Measurements from ENCODE around the gene C16orf92. TPM values are rescaled to one million over a fixed set of nuclear protein-coding genes. Genes with fewer than 3 reads are reported as not detected.

C16orf92 gene
- total and polyA plus RNA-seq, 2 of the 13 experiments (the other 11 are each of a cell fraction or from before 2014, with no cell fraction given): not detected

DNA sequence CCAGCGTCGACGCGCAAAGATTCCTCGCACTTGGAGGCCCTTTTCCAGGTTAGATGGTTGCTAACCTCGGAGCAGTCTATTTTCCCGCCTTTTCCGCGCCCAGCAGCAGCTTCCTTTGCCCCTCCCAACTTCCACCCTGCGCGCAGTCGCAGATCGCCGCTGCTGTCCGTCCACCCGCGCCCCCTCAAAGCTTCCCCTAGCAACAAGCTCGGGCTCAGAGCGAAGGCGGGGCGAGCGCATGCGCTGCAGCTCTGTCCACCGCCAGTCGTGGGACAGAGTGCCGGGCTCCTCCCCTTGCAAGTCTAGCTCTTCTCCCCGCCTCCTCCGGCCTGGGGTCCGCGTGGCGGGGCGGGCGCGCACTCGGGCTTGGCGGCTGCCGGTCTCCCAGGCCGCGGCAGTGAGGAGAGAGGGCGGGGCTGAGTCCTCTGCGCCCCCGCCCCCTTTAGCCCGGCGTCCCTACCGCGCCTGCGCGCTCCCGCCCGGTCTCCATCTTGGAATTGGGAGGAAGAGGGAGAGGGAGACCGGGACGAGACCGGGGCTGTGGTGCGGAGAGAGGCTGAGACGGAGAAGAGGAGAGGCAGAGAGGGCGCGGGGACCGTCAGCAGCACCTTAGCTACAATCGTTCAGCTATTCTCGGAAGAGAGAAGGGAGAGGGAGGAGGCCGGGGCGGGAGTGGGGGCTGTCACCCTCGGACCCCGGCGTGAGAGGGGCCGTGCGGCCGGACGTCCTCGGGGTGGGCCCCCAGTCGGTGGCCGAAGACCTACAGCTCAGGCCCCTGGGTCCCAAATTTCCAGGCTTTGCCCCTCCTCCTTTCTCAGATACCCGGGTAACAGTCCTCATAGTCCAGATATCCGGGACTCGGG is 49.4 kb upstream of the C16orf92 start, which contains the start of gene TAOK2 (continued):
- TF ChIP-seq, protein P1, sequence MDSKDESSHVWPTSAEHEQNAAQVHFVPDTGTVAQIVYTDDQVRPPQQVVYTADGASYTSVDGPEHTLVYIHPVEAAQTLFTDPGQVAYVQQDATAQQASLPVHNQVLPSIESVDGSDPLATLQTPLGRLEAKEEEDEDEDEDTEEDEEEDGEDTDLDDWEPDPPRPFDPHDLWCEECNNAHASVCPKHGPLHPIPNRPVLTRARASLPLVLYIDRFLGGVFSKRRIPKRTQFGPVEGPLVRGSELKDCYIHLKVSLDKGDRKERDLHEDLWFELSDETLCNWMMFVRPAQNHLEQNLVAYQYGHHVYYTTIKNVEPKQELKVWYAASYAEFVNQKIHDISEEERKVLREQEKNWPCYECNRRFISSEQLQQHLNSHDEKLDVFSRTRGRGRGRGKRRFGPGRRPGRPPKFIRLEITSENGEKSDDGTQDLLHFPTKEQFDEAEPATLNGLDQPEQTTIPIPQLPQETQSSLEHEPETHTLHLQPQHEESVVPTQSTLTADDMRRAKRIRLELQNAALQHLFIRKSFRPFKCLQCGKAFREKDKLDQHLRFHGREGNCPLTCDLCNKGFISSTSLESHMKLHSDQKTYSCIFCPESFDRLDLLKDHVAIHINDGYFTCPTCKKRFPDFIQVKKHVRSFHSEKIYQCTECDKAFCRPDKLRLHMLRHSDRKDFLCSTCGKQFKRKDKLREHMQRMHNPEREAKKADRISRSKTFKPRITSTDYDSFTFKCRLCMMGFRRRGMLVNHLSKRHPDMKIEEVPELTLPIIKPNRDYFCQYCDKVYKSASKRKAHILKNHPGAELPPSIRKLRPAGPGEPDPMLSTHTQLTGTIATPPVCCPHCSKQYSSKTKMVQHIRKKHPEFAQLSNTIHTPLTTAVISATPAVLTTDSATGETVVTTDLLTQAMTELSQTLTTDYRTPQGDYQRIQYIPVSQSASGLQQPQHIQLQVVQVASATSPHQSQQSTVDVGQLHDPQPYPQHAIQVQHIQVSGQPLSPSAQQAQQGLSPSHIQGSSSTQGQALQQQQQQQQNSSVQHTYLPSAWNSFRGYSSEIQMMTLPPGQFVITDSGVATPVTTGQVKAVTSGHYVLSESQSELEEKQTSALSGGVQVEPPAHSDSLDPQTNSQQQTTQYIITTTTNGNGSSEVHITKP (CRISPR knock-in tag; IDR thresholded peaks at IDR 0.05; ENCODE audit: low read depth): peak; percentile 71
- TF ChIP-seq CREM (IDR thresholded peaks at IDR 0.05) (no peak), CREM (CRISPR knock-in tag; IDR thresholded peaks at IDR 0.05) (no peak), PAF1 (CRISPR knock-in tag; IDR thresholded peaks at IDR 0.05) (no peak), ZBTB20 (CRISPR knock-in tag; IDR thresholded peaks at IDR 0.05; ENCODE audit: borderline replicate concordance, low read depth) (peak; percentile 73), ZNF550 (CRISPR knock-in tag; IDR thresholded peaks at IDR 0.05; ENCODE audit: borderline replicate concordance) (no peak; the same call in 1 of the 2 replicates), RBAK (CRISPR knock-in tag; IDR thresholded peaks at IDR 0.05) (no peak), SP1 (IDR thresholded peaks at IDR 0.05) (no peak), SP1 (CRISPR knock-in tag; IDR thresholded peaks at IDR 0.05) (peak; percentile 81), ZNF274 (CRISPR knock-in tag; IDR thresholded peaks at IDR 0.05) (peak; percentile 75; the same call in 1 of the 2 replicates), ZNF124 (CRISPR knock-in tag; IDR thresholded peaks at IDR 0.05) (peak; percentile 73), JDP2 (CRISPR knock-in tag; IDR thresholded peaks at IDR 0.05; ENCODE audit: borderline replicate concordance) (peak; percentile 36; the same call in 1 of the 2 replicates), RELA (CRISPR knock-in tag; IDR thresholded peaks at IDR 0.05) (no peak; the same call in 1 of the 2 replicates), ZMYM4 (CRISPR knock-in tag; IDR thresholded peaks at IDR 0.05) (peak; percentile 87), ARNT (IDR thresholded peaks at IDR 0.05) (no peak), KAT7 (CRISPR knock-in tag; IDR thresholded peaks at IDR 0.05; ENCODE audit: borderline replicate concordance) (peak; percentile 90; the same call in 1 of the 2 replicates), ZNF446 (CRISPR knock-in tag; IDR thresholded peaks at IDR 0.05) (no peak; the same call in 1 of the 2 replicates), NCOA5 (CRISPR knock-in tag; IDR thresholded peaks at IDR 0.05) (no peak), KLF15 (CRISPR knock-in tag; IDR thresholded peaks at IDR 0.05; ENCODE audit: borderline replicate concordance) (peak; percentile 76), SYNCRIP (IDR thresholded peaks at IDR 0.05; ENCODE audit: insufficient read depth, low read depth, low read length) (no peak), NFKBIZ (CRISPR knock-in tag; IDR thresholded peaks at IDR 0.05) (0 out of 2 replicates have a peak, but pooled peaks have one; percentile 4), PHF21A (CRISPR knock-in tag; IDR thresholded peaks at IDR 0.05) (peak; percentile 42; the same call in 1 of the 2 replicates), GTF3A (CRISPR knock-in tag; conservative IDR thresholded peaks at IDR 0.05) (peak; percentile 94; the same call in 1 of the 2 replicates)
- TF ChIP-seq, protein P2, sequence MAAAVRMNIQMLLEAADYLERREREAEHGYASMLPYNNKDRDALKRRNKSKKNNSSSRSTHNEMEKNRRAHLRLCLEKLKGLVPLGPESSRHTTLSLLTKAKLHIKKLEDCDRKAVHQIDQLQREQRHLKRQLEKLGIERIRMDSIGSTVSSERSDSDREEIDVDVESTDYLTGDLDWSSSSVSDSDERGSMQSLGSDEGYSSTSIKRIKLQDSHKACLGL (CRISPR knock-in tag; IDR thresholded peaks at IDR 0.05): peak; percentile 82
- TF ChIP-seq, protein P3, sequence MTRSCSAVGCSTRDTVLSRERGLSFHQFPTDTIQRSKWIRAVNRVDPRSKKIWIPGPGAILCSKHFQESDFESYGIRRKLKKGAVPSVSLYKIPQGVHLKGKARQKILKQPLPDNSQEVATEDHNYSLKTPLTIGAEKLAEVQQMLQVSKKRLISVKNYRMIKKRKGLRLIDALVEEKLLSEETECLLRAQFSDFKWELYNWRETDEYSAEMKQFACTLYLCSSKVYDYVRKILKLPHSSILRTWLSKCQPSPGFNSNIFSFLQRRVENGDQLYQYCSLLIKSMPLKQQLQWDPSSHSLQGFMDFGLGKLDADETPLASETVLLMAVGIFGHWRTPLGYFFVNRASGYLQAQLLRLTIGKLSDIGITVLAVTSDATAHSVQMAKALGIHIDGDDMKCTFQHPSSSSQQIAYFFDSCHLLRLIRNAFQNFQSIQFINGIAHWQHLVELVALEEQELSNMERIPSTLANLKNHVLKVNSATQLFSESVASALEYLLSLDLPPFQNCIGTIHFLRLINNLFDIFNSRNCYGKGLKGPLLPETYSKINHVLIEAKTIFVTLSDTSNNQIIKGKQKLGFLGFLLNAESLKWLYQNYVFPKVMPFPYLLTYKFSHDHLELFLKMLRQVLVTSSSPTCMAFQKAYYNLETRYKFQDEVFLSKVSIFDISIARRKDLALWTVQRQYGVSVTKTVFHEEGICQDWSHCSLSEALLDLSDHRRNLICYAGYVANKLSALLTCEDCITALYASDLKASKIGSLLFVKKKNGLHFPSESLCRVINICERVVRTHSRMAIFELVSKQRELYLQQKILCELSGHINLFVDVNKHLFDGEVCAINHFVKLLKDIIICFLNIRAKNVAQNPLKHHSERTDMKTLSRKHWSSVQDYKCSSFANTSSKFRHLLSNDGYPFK (CRISPR knock-in tag; IDR thresholded peaks at IDR 0.05; ENCODE audit: borderline replicate concordance): peak; percentile 57; the same call in 1 of the 2 replicates
